ENCODE results near the gene SUSD4.

- TF ChIP-seq FOS (IDR thresholded peaks at IDR 0.05; ENCODE audit: extremely low read depth, insufficient read length) (no peak), ZNF589 (CRISPR knock-in tag; IDR thresholded peaks at IDR 0.05; ENCODE audit: low read depth) (no peak), BCL6 (CRISPR knock-in tag; IDR thresholded peaks at IDR 0.05) (no peak), SAFB (IDR thresholded peaks at IDR 0.05; ENCODE audit: borderline replicate concordance, low read depth, low read length) (no peak), PATZ1 (CRISPR knock-in tag; IDR thresholded peaks at IDR 0.05; ENCODE audit: borderline replicate concordance) (no peak), CTCF (IDR thresholded peaks at IDR 0.05 in 2 of 3, conservative IDR thresholded peaks at IDR 0.05 in 1 of 3; ENCODE audit: insufficient read depth in 2 of 3, low read depth in 1 of 3, low read length in 3 of 3) (no peak)
These were observed 29.8 kb downstream of the SUSD4 start for GRCh38 chr1:223334156-223334555.

Measured in K562 (cell line).